ENCODE results near the gene SPTLC2.

DNA sequence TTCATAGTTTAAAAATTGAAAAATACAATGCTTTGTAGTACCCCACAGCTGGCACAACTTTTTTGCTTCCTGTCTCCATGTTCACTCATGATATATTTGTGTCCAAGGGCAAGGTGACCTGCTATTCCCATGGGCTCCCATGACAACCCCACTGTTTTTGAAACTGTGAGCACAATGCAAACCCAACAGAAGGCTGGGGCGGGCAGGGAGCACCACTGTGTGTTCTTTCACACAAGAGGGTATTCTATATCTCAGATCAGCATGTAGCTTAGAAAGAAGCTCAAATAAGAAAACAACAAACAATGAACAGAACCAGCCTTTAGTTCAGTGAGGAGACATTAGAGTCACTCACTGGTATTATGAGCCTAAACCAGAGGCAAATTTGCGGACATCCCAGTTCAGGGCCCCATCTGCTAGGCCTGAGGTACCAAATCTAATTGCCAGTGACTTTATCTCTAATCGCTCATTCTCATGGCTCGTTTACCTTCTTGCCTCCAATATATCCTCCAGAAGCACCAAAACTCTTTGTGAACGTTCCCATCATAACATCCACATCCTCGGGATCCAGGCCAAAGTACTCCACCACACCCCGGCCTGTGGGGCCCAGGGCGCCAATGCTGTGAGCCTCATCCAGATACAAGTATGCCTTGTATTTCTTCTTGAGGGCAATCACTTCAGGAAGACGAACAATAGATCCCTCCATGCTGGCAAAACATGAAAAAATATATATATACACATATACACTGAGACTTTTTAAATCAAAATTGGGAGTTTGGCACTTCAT is 61.4 kb downstream of the SPTLC2 start:
- TF ChIP-seq POLR2AphosphoS5 (IDR thresholded peaks at IDR 0.05) (no peak), POLR2A (IDR thresholded peaks at IDR 0.05) (no peak)
- TF ChIP-seq, protein P1, sequence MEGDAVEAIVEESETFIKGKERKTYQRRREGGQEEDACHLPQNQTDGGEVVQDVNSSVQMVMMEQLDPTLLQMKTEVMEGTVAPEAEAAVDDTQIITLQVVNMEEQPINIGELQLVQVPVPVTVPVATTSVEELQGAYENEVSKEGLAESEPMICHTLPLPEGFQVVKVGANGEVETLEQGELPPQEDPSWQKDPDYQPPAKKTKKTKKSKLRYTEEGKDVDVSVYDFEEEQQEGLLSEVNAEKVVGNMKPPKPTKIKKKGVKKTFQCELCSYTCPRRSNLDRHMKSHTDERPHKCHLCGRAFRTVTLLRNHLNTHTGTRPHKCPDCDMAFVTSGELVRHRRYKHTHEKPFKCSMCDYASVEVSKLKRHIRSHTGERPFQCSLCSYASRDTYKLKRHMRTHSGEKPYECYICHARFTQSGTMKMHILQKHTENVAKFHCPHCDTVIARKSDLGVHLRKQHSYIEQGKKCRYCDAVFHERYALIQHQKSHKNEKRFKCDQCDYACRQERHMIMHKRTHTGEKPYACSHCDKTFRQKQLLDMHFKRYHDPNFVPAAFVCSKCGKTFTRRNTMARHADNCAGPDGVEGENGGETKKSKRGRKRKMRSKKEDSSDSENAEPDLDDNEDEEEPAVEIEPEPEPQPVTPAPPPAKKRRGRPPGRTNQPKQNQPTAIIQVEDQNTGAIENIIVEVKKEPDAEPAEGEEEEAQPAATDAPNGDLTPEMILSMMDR (IDR thresholded peaks at IDR 0.05) = no peak
